Neuronal stem cell (in vitro differentiated cells): ENCODE results near the gene CARMIL1.

ENCODE experiments used
- DNase-seq: peaks from one replicate; pipeline ENCODE4 v3.0.0-alpha.2; 2013; ENCODE audit warnings: low spot score
- H2AFZ ChIP-seq: one replicate; pipeline ENCODE4 v1.6.1; 2013; ENCODE audit warnings: mild to moderate bottlenecking, low read length, inconsistent platforms
- H2AK5ac ChIP-seq: 2 replicates; pipeline ENCODE4 v1.6.1; 2013; ENCODE audit warnings: low read depth, mild to moderate bottlenecking, inconsistent platforms, low read length, moderate library complexity, mixed read lengths
- H2BK120ac ChIP-seq: 2 replicates; pipeline ENCODE4 v1.6.1; 2013; ENCODE audit warnings: low read depth, mild to moderate bottlenecking, inconsistent platforms, low read length, moderate library complexity, mixed read lengths
- H2BK12ac ChIP-seq: one replicate; pipeline ENCODE4 v1.6.1; 2013; ENCODE audit warnings: low read length, inconsistent platforms
- H2BK15ac ChIP-seq: 2 replicates; pipeline ENCODE4 v1.6.1; 2013; ENCODE audit warnings: mild to moderate bottlenecking, low read length, inconsistent platforms, mixed read lengths
- H2BK5ac ChIP-seq: one replicate; pipeline ENCODE4 v1.6.1; 2013; ENCODE audit warnings: inconsistent platforms, mild to moderate bottlenecking, low read length, moderate library complexity
- H3K14ac ChIP-seq: one replicate; pipeline ENCODE4 v1.6.1; 2013; ENCODE audit warnings: low read length, inconsistent platforms
- H3K18ac ChIP-seq: 2 replicates; pipeline ENCODE4 v1.6.1; 2013; ENCODE audit warnings: low read length, inconsistent platforms
- H3K23ac ChIP-seq: 2 replicates; pipeline ENCODE4 v1.6.1; 2013; ENCODE audit warnings: low read depth, mild to moderate bottlenecking, mixed read lengths, low read length, inconsistent platforms; ENCODE audit not compliant: poor library complexity
- H3K27ac ChIP-seq: replicated peaks from 3 replicates; pipeline ENCODE4 v1.5.1; 2013; ENCODE audit warnings: low read length, inconsistent platforms
- H3K27me3 ChIP-seq, 3 experiments: 2 replicates each; pipeline ENCODE4 v1.6.1; 2013; ENCODE audit warnings: low read length in 3 of 3, mild to moderate bottlenecking in 2 of 3, inconsistent platforms in 1 of 3, low read depth in 1 of 3, mixed read lengths in 1 of 3, moderate library complexity in 1 of 3; ENCODE audit not compliant: control insufficient read depth in 3 of 3, insufficient read depth in 3 of 3
- H3K36me3 ChIP-seq, 2 donors: replicated peaks in 1 of 2; 2 replicates each; pipeline ENCODE4 v1.6.1; 2013; ENCODE audit warnings: low read length in 2 of 2; ENCODE audit not compliant: control insufficient read depth in 2 of 2, insufficient read depth in 2 of 2
- H3K4ac ChIP-seq: 2 replicates; pipeline ENCODE4 v1.6.1; 2013; ENCODE audit warnings: inconsistent platforms, mild to moderate bottlenecking, low read length, moderate library complexity
- H3K4me1 ChIP-seq, 2 donors: 1 replicate in 1 of 2; 2 replicates in 1 of 2; pipeline ENCODE4 v1.6.1; 2013; ENCODE audit warnings: low read length in 2 of 2, low read depth in 1 of 2; ENCODE audit not compliant: control insufficient read depth in 2 of 2, insufficient read depth in 1 of 2
- H3K4me2 ChIP-seq: one replicate; pipeline ENCODE4 v1.6.1; 2013; ENCODE audit warnings: mild to moderate bottlenecking, low read length, inconsistent platforms; ENCODE audit not compliant: insufficient read depth, poor library complexity, severe bottlenecking
- H3K4me3 ChIP-seq, 2 donors: 2 replicates each; pipeline ENCODE4 v1.5.1; 2013; ENCODE audit warnings: low read length in 2 of 2, mild to moderate bottlenecking in 2 of 2, inconsistent platforms in 1 of 2, moderate library complexity in 1 of 2
- H3K79me1 ChIP-seq: one replicate; pipeline ENCODE4 v1.6.1; 2013; ENCODE audit warnings: low read depth, mild to moderate bottlenecking, inconsistent platforms, low read length, moderate library complexity
- H3K9ac ChIP-seq: one replicate; pipeline ENCODE4 v1.6.1; 2013; ENCODE audit warnings: mild to moderate bottlenecking, low read depth, low read length, inconsistent platforms; ENCODE audit not compliant: poor library complexity
- H3K9me3 ChIP-seq, 2 donors: replicated peaks in 1 of 2; 2 replicates each; pipeline versions ENCODE3 to v1.6.1; 2013; ENCODE audit warnings: low read length in 2 of 2, mild to moderate bottlenecking in 2 of 2, inconsistent platforms in 1 of 2, low read depth in 1 of 2, mixed read lengths in 1 of 2, moderate library complexity in 1 of 2; ENCODE audit not compliant: control insufficient read depth in 2 of 2, insufficient read depth in 1 of 2
- H4K8ac ChIP-seq: one replicate; pipeline ENCODE4 v1.6.1; 2013; ENCODE audit warnings: low read depth, mild to moderate bottlenecking, inconsistent platforms, low read length, moderate library complexity
- H4K91ac ChIP-seq: one replicate; pipeline ENCODE4 v1.6.1; 2013; ENCODE audit warnings: low read length, low read depth, mild to moderate bottlenecking, inconsistent platforms; ENCODE audit not compliant: poor library complexity
- WGBS, 2 donors: extraction: QIAGEN DNeasy Blood & Tissue Kit; methylation state at CpG; one replicate each; pipeline ENCODE4 v1.1.7; 2013; ENCODE audit warnings: missing lambda C conversion rate in 2 of 2, mixed read lengths in 1 of 2; ENCODE audit not compliant: insufficient read length in 2 of 2, insufficient replicate concordance in 1 of 2; ENCODE audit errors: extremely low coverage in 2 of 2; 5-methylcytosine and 5-hydroxymethylcytosine counted together

The CARMIL1 gene

GRCh38 chr6:25399885-25400284, 120.7 kb downstream of the CARMIL1 start:
- H2AK5ac ChIP-seq = no peak overlapping the region

GRCh38 chr6:25401711-25402110, 122.5 kb downstream of the CARMIL1 start:
- H3K79me1 ChIP-seq = no peaks in the 10 kb centered on the region
- no peak overlapping the region for H2BK5ac ChIP-seq
- no peak overlapping the region for H2BK15ac ChIP-seq
- H3K27me3 ChIP-seq = no peaks in the 10 kb centered on the region
- H2AK5ac ChIP-seq = no peak overlapping the region
- H4K91ac ChIP-seq = no peak overlapping the region
- no peak overlapping the region for H2AFZ ChIP-seq
- no peak overlapping the region for H3K4me3 ChIP-seq
- no CpG with 5 or more reads among the region's 5 CpGs for WGBS, 2 donors
- no peak overlapping the region for H3K27ac ChIP-seq
- H3K4ac ChIP-seq = no peak overlapping the region
- no peak overlapping the region for H2BK12ac ChIP-seq
- no peak overlapping the region for H4K8ac ChIP-seq
- H3K14ac ChIP-seq = no peak overlapping the region
- DNase-seq = no peak
- peaks cover 5% of the 10 kb centered on the region in 2 donors for H3K4me1 ChIP-seq
- no peaks in the 10 kb centered on the region for H3K36me3 ChIP-seq
- no peak overlapping the region for H3K9ac ChIP-seq
- no peak overlapping the region for H3K18ac ChIP-seq
- H2BK120ac ChIP-seq = no peak overlapping the region
- H3K4me2 ChIP-seq = no peak overlapping the region
- H3K23ac ChIP-seq = no peak overlapping the region
- no peaks in the 10 kb centered on the region for H3K9me3 ChIP-seq

More at GRCh38 chr6:25399885-25400284, 120.7 kb downstream of the CARMIL1 start:
- Histone ChIP-seq H3K4ac (no peak overlapping the region), H3K18ac (no peak overlapping the region), H3K23ac (no peak overlapping the region), H3K79me1 (peaks cover 1% of the 10 kb centered on the region), H2AFZ (no peak overlapping the region), H2BK15ac (no peak overlapping the region), H3K9me3 (no peaks in the 10 kb centered on the region), H2BK5ac (no peak overlapping the region), H3K36me3 (no peaks in the 10 kb centered on the region), H3K4me2 (no peak overlapping the region), H3K4me1 (peaks cover 5% of the 10 kb centered on the region in 2 donors), H4K8ac (no peak overlapping the region), H2BK120ac (no peak overlapping the region), H3K27ac (no peak overlapping the region), H3K14ac (no peak overlapping the region), H4K91ac (no peak overlapping the region), H3K9ac (no peak overlapping the region), H3K4me3 (no peak overlapping the region), H3K27me3 (no peaks in the 10 kb centered on the region), H2BK12ac (no peak overlapping the region)
- DNase-seq = no peak
- WGBS, 2 donors = no CpG with 5 or more reads among the region's 5 CpGs

GRCh38 chr6:25402125-25402524, 123.0 kb downstream of the CARMIL1 start:
- Histone ChIP-seq H4K91ac (no peak overlapping the region), H2BK120ac (no peak overlapping the region), H3K27ac (no peak overlapping the region), H3K79me1 (no peaks in the 10 kb centered on the region), H3K4me3 (no peak overlapping the region), H4K8ac (no peak overlapping the region), H3K23ac (no peak overlapping the region), H3K9ac (no peak overlapping the region), H3K18ac (no peak overlapping the region), H3K9me3 (no peaks in the 10 kb centered on the region), H2BK5ac (no peak overlapping the region), H2AK5ac (no peak overlapping the region), H3K27me3 (no peaks in the 10 kb centered on the region), H2AFZ (no peak overlapping the region), H3K14ac (no peak overlapping the region), H3K4me2 (no peak overlapping the region), H2BK15ac (no peak overlapping the region), H3K36me3 (no peaks in the 10 kb centered on the region), H3K4ac (no peak overlapping the region), H3K4me1 (peaks cover 4 to 5% of the 10 kb centered on the region in 2 donors), H2BK12ac (no peak overlapping the region)
- WGBS, 2 donors = no CpG with 5 or more reads among the region's 4 CpGs
- no peak for DNase-seq

- Histone ChIP-seq H3K4ac (no peak overlapping the region), H3K4me1 (peaks cover 0 to 2% of the 10 kb centered on the region in 2 donors), H4K8ac (no peak overlapping the region), H3K36me3 (no peaks in the 10 kb centered on the region), H3K23ac (no peak overlapping the region), H3K27ac (no peak overlapping the region), H2AFZ (no peak overlapping the region), H3K14ac (no peak overlapping the region), H2BK5ac (no peak overlapping the region), H4K91ac (no peak overlapping the region), H3K4me2 (no peak overlapping the region), H2BK12ac (no peak overlapping the region), H3K9ac (no peak overlapping the region), H3K79me1 (no peaks in the 10 kb centered on the region), H3K18ac (no peak overlapping the region), H2BK15ac (no peak overlapping the region), H3K4me3 (no peak overlapping the region), H2BK120ac (no peak overlapping the region), H3K9me3 (no peaks in the 10 kb centered on the region), H3K27me3 (no peaks in the 10 kb centered on the region), H2AK5ac (no peak overlapping the region)
- no peak for DNase-seq
- WGBS, 2 donors = no CpG with 5 or more reads among the region's 2 CpGs
Observed at GRCh38 chr6:25403150-25403549, 124.0 kb downstream of the CARMIL1 start.
